ENCODE data around the gene CIT.

DNA sequence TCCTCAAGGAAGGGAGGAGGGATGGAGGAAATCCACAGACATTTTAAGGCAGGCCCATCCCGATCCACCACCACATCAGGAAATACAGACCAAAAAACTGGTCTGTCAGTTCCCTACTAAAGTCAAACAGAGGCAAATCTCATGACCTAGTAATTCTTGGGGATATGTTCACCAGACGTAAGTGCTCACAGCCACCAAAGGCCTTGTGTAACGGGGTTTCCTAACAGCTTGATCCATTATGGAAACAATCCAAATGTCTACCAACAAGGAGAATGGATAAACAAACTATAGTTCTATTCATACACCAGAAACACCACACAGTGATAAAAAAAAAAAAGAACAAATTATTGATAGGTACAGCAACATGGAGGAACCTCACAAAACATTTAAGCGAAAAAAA, 136.3 kb downstream of the CIT start:
- TF ChIP-seq GATA2 (IDR thresholded peaks at IDR 0.05; ENCODE audit: low read depth, low read length) (no peak), GATA3 (IDR thresholded peaks at IDR 0.05; ENCODE audit: low read depth, low read length) (no peak)

All from SH-SY5Y (cell line).